Liver (tissue), 9 donors: ENCODE results near the gene NPNT. TPM values are rescaled to one million over a fixed set of nuclear protein-coding genes. Genes with fewer than 3 reads are reported as not detected.

Experiments
- DNase-seq: peaks from one replicate; pipeline ENCODE4 v3.0.0-alpha.2; 2017; ENCODE audit warnings: low spot score
- H3K27ac ChIP-seq, 2 donors: one replicate each; pipeline ENCODE4 v1.7.0; 2013; ENCODE audit warnings: inconsistent platforms in 2 of 2, low read length in 2 of 2, control low read depth in 1 of 2, low read depth in 1 of 2, mild to moderate bottlenecking in 1 of 2
- H3K27me3 ChIP-seq, 4 donors: one replicate each; pipeline versions ENCODE4 v1.6.1 to v1.7.0; 2013; ENCODE audit warnings: low read length in 3 of 4, inconsistent platforms in 1 of 4, mild to moderate bottlenecking in 1 of 4, moderate library complexity in 1 of 4; ENCODE audit not compliant: control insufficient read depth in 4 of 4, insufficient read depth in 4 of 4
- H3K36me3 ChIP-seq, 4 donors: one replicate each; pipeline versions ENCODE4 v1.6.1 to v1.7.0; 2013; ENCODE audit warnings: low read length in 3 of 4, mild to moderate bottlenecking in 3 of 4, low read depth in 1 of 4, moderate library complexity in 1 of 4; ENCODE audit not compliant: control insufficient read depth in 4 of 4, insufficient read depth in 3 of 4
- H3K4me1 ChIP-seq, 4 donors: one replicate each; pipeline versions ENCODE4 v1.6.1 to v1.7.0; 2013; ENCODE audit warnings: low read length in 3 of 4, mild to moderate bottlenecking in 3 of 4, moderate library complexity in 1 of 4; ENCODE audit not compliant: control insufficient read depth in 4 of 4, insufficient read depth in 4 of 4
- H3K4me3 ChIP-seq, 3 donors: one replicate each; pipeline versions ENCODE4 v1.6.1 to v1.7.0; 2013; ENCODE audit warnings: low read length in 3 of 3, control low read depth in 1 of 3, low read depth in 1 of 3, mild to moderate bottlenecking in 1 of 3
- H3K9ac ChIP-seq, 2 donors: one replicate each; pipeline ENCODE4 v1.7.0; 2013; ENCODE audit warnings: low read length in 2 of 2, mild to moderate bottlenecking in 2 of 2, moderate library complexity in 2 of 2, control low read depth in 1 of 2, low read depth in 1 of 2
- H3K9me3 ChIP-seq, 4 donors: one replicate each; pipeline versions ENCODE4 v1.6.1 to v1.7.0; 2013; ENCODE audit warnings: low read length in 3 of 4; ENCODE audit not compliant: control insufficient read depth in 4 of 4
- FOXA2 ChIP-seq: IDR thresholded peaks from 2 replicates; pipeline ENCODE4 v1.6.1; 2016; ENCODE audit warnings: antibody characterized with exemption
- GABPA ChIP-seq, 2 donors: IDR thresholded peaks in 1 of 2; conservative IDR thresholded peaks in 1 of 2; 2 replicates each; pipeline ENCODE4 v1.6.1; 2016; ENCODE audit warnings: antibody characterized with exemption in 2 of 2, mild to moderate bottlenecking in 1 of 2, moderate library complexity in 1 of 2
- HNF4A ChIP-seq, 2 donors: conservative IDR thresholded peaks; 2 replicates each; pipeline ENCODE4 v1.6.1; 2016; ENCODE audit warnings: antibody characterized with exemption in 2 of 2, mild to moderate bottlenecking in 2 of 2
- HNF4G ChIP-seq: IDR thresholded peaks from 2 replicates; pipeline ENCODE4 v1.6.1; 2016; ENCODE audit warnings: antibody characterized with exemption
- NR2F2 ChIP-seq: IDR thresholded peaks from 2 replicates; pipeline ENCODE4 v1.6.1; 2016; ENCODE audit warnings: antibody characterized with exemption
- RXRA ChIP-seq, 2 donors: IDR thresholded peaks; 2 replicates each; pipeline ENCODE4 v1.6.1; 2017 to 2018; ENCODE audit warnings: antibody characterized with exemption in 2 of 2, mild to moderate bottlenecking in 1 of 2
- SP1 ChIP-seq: IDR thresholded peaks from 2 replicates; pipeline ENCODE4 v1.6.1; 2018; ENCODE audit warnings: antibody characterized with exemption, mild to moderate bottlenecking
- TAF1 ChIP-seq: conservative IDR thresholded peaks from 2 replicates; pipeline ENCODE4 v1.6.1; 2016; ENCODE audit warnings: antibody characterized with exemption, mild to moderate bottlenecking
- WGBS: extraction: QIAGEN DNeasy Blood & Tissue Kit; methylation state at CpG from one replicate; pipeline ENCODE4 v1.1.7; 2013; 5-methylcytosine and 5-hydroxymethylcytosine counted together
- polyA plus RNA-seq, 2 donors: library from polyadenylated mRNA; stranded (reverse) in 1 of 2; unstranded in 1 of 2; fragments of 200-250 nt in 1 of 2; fragments of >200 nt in 1 of 2; fragmentation: Nextera tagmentation in 1 of 2; extraction: Ambion mirVana in 1 of 2; gene quantifications; one replicate each; pipeline versions ENCODE4 v1.2.1 to v1.2.3, GENCODE V29; 2013 to 2015
- total RNA-seq, 2 donors: library from RNA; depleted of rRNA; stranded (reverse); fragments of >200 nt; gene quantifications; one replicate each; pipeline ENCODE4 v1.2.3, GENCODE V29; 2014
- TF ChIP-seq, protein P1 (sequence below): IDR thresholded peaks from 2 replicates; pipeline ENCODE4 v1.6.1; 2016; ENCODE audit warnings: antibody characterized with exemption, mild to moderate bottlenecking
- TF ChIP-seq, protein P2 (sequence below): IDR thresholded peaks from 2 replicates; pipeline ENCODE4 v1.6.1; 2016; ENCODE audit warnings: antibody characterized with exemption
- TF ChIP-seq, protein P3 (sequence below): IDR thresholded peaks from 2 replicates; pipeline ENCODE4 v1.6.1; 2016; ENCODE audit warnings: antibody characterized with exemption
- TF ChIP-seq, protein P4 (sequence below): fragments of 150-350 bp; IDR thresholded peaks from 2 replicates; pipeline ENCODE4 v1.5.1; 2017; ENCODE audit warnings: improper control_type of control experiment, low read depth, low read length; ENCODE audit not compliant: missing input control
- donor health status: healthy.
- donor health status: healthy.
- donor health status: healthy.
- donor health status: healthy.
- donor health status: healthy.

The NPNT gene
- total and polyA plus RNA-seq, 4 donors = 1.3 to 4.4 (median 2.0) TPM

DNA sequence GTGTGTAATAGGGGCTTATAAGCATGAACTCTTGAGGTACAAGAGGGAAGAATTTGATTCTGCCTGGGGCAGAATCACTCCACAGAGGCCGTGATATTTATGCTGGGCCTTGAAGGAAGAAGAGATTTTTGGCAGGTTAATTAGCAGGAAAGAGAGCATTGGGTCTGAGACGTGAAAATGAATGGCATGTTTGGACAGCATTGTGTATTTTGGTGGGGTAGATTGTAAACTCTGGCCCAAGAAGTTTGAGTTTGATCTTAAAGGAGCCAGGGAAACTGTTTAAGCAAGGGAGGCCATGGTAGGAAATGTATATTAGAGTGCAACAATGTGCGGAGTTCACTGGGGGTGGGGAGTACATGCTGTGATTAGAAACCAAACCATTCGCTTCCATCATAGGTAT lies 62.4 kb downstream of the NPNT start (continued):
- TF ChIP-seq, protein P1, sequence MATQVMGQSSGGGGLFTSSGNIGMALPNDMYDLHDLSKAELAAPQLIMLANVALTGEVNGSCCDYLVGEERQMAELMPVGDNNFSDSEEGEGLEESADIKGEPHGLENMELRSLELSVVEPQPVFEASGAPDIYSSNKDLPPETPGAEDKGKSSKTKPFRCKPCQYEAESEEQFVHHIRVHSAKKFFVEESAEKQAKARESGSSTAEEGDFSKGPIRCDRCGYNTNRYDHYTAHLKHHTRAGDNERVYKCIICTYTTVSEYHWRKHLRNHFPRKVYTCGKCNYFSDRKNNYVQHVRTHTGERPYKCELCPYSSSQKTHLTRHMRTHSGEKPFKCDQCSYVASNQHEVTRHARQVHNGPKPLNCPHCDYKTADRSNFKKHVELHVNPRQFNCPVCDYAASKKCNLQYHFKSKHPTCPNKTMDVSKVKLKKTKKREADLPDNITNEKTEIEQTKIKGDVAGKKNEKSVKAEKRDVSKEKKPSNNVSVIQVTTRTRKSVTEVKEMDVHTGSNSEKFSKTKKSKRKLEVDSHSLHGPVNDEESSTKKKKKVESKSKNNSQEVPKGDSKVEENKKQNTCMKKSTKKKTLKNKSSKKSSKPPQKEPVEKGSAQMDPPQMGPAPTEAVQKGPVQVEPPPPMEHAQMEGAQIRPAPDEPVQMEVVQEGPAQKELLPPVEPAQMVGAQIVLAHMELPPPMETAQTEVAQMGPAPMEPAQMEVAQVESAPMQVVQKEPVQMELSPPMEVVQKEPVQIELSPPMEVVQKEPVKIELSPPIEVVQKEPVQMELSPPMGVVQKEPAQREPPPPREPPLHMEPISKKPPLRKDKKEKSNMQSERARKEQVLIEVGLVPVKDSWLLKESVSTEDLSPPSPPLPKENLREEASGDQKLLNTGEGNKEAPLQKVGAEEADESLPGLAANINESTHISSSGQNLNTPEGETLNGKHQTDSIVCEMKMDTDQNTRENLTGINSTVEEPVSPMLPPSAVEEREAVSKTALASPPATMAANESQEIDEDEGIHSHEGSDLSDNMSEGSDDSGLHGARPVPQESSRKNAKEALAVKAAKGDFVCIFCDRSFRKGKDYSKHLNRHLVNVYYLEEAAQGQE = no peak
- TF ChIP-seq, protein P2, sequence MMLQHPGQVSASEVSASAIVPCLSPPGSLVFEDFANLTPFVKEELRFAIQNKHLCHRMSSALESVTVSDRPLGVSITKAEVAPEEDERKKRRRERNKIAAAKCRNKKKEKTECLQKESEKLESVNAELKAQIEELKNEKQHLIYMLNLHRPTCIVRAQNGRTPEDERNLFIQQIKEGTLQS = no peak
- TF ChIP-seq GABPA (IDR thresholded peaks at IDR 0.05 in 1 of 2, conservative IDR thresholded peaks at IDR 0.05 in 1 of 2) = no peak

DNA sequence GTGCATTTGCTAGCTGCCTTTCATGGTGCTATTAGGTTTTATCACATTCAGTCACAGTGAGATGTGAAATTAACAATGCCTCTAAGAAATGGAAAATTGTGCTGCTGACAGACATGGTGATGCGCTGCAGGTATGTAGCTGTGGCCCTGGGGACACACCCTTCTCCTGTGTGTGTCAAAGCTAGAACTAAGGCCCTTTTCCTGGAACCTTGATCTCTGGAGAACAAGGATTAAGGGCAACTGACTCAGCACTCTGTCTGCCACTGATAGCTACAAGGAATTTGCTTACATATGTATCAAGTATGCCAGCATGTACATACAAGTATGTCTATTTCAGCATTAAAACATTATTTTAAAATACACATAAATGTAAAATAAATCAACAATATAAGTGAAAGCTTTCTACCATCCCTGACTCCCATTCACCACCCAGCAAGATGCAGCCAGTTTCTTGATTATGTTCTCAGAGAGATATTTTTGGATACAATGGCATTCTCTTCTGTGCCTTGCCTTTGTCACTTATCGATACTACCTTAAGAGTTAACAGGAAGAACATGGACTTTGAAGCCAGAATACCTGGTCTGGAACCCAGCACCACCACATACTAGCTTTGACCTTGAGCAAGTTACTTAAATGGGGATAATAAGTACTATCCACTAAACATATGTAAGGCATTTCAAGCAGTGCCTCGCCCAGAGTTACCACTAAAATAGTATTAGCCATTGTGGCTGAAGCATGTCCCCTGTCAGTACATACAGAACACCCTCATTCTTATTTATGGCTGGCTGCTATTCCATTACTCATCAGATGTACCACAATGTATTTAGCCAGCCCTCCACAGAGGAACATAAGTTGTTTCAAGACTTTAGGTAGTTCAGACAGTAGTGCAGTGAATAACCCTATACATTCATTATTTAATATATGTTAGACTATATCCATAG lies 68.5 kb downstream of the NPNT start:
- H3K4me3 ChIP-seq = no peak overlapping the region
- no peaks in the 10 kb centered on the region for H3K4me1 ChIP-seq
- H3K27me3 ChIP-seq = no peaks in the 10 kb centered on the region
- no peak overlapping the region for H3K27ac ChIP-seq
- no peak for DNase-seq
- WGBS = 94% methylated on average over 3 of the region's 3 CpGs
- H3K36me3 ChIP-seq = no peaks in the 10 kb centered on the region
- TF ChIP-seq, protein P2 = no peak
- no peak for TF ChIP-seq HNF4G
- TF ChIP-seq, protein P1 = no peak
- TF ChIP-seq TAF1 = no peak
- no peak for TF ChIP-seq GABPA (IDR thresholded peaks at IDR 0.05 in 1 of 2, conservative IDR thresholded peaks at IDR 0.05 in 1 of 2)
- no peak for TF ChIP-seq SP1
- TF ChIP-seq HNF4A (conservative IDR thresholded peaks at IDR 0.05) = no peak
- TF ChIP-seq, protein P3, sequence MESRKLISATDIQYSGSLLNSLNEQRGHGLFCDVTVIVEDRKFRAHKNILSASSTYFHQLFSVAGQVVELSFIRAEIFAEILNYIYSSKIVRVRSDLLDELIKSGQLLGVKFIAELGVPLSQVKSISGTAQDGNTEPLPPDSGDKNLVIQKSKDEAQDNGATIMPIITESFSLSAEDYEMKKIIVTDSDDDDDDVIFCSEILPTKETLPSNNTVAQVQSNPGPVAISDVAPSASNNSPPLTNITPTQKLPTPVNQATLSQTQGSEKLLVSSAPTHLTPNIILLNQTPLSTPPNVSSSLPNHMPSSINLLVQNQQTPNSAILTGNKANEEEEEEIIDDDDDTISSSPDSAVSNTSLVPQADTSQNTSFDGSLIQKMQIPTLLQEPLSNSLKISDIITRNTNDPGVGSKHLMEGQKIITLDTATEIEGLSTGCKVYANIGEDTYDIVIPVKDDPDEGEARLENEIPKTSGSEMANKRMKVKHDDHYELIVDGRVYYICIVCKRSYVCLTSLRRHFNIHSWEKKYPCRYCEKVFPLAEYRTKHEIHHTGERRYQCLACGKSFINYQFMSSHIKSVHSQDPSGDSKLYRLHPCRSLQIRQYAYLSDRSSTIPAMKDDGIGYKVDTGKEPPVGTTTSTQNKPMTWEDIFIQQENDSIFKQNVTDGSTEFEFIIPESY = no peak
- no peak for TF ChIP-seq FOXA2
- TF ChIP-seq RXRA (IDR thresholded peaks at IDR 0.05) = no peak
- no peak for TF ChIP-seq NR2F2
- TF ChIP-seq, protein P4, sequence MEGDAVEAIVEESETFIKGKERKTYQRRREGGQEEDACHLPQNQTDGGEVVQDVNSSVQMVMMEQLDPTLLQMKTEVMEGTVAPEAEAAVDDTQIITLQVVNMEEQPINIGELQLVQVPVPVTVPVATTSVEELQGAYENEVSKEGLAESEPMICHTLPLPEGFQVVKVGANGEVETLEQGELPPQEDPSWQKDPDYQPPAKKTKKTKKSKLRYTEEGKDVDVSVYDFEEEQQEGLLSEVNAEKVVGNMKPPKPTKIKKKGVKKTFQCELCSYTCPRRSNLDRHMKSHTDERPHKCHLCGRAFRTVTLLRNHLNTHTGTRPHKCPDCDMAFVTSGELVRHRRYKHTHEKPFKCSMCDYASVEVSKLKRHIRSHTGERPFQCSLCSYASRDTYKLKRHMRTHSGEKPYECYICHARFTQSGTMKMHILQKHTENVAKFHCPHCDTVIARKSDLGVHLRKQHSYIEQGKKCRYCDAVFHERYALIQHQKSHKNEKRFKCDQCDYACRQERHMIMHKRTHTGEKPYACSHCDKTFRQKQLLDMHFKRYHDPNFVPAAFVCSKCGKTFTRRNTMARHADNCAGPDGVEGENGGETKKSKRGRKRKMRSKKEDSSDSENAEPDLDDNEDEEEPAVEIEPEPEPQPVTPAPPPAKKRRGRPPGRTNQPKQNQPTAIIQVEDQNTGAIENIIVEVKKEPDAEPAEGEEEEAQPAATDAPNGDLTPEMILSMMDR = no peak
- H3K9me3 ChIP-seq = no peaks in the 10 kb centered on the region
- no peak overlapping the region for H3K9ac ChIP-seq
